ENCODE results near the gene VARS2.

The VARS2 gene

GRCh38 chr6:30940361-30940986, 26.4 kb downstream of the VARS2 start, which contains the start of gene MUCL3:
Gene MUCL3 (plus strand): TSS chr6:30940973. CDS start chr6:30941000, 27 bp downstream.
- no peak for TF ChIP-seq RBAK (tag by site-specific recombination; IDR thresholded peaks at IDR 0.05)
- no peak for TF ChIP-seq ZNF18 (tag by site-specific recombination; IDR thresholded peaks at IDR 0.05)
- TF ChIP-seq ZBTB1 (tag by site-specific recombination; IDR thresholded peaks at IDR 0.05) = no peak
- TF ChIP-seq ZNF677 (tag by site-specific recombination; IDR thresholded peaks at IDR 0.05) = no peak
- no peak for TF ChIP-seq ZBTB26 (tag by site-specific recombination; optimal IDR thresholded peaks at IDR 0.05)
- TF ChIP-seq ZNF157 (tag by site-specific recombination; IDR thresholded peaks at IDR 0.05) = no peak
- no peak for TF ChIP-seq HOXC10 (CRISPR knock-in tag; IDR thresholded peaks at IDR 0.05)
- TF ChIP-seq ZNF521 (tag by site-specific recombination; IDR thresholded peaks at IDR 0.05) = no peak
- ChIA-PET CTCF (interaction anchor here (0.6 to 2.6 kb wide), 6 partner anchors 25 to 130 kb away, joined by 3 to 12 read pairs (median 3); no protein-coding TSS in a partner anchor), POLR2A (interaction anchor here (0.5 kb wide), 1 partner anchor 84 kb away, joined by 3 read pairs; no protein-coding TSS in a partner anchor)

GRCh38 chr6:30942338-30943060, 28.5 kb downstream of the VARS2 start:
- Histone ChIP-seq H3K4me1 (ENCODE audit: control insufficient read depth, insufficient read depth, low read length) (no peaks in the 10 kb centered on the region; the same call in 1 of the 2 replicates), H3K9me3 (ENCODE audit: control insufficient read depth, insufficient read depth, low read depth, low read length) (no peaks in the 10 kb centered on the region), H3K27ac (ENCODE audit: extremely low read depth, low read depth, low read length) (no peak overlapping the region), H3K4me3 (ENCODE audit: low read depth, low read length) (no peak overlapping the region), H3K36me3 (ENCODE audit: control insufficient read depth in 2 of 2, insufficient read depth in 1 of 2, low read length in 2 of 2) (no peaks in the 10 kb centered on the region)
- ChIA-PET POLR2A (interaction anchor here (0.6 to 1.3 kb wide), 7 partner anchors 13 to 364 kb away, joined by 3 to 5 read pairs (median 4); no protein-coding TSS in a partner anchor), CTCF (interaction anchor here (0.6 to 2.6 kb wide), 40 partner anchors 9 to 399 kb away, joined by 3 to 13 read pairs (median 4); partner anchors contain the start of gene VARS2)
- TF ChIP-seq KLF8 (tag by site-specific recombination; IDR thresholded peaks at IDR 0.05) = peak; percentile 39; the same call in 1 of the 2 replicates
- TF ChIP-seq ZNF510 (tag by site-specific recombination; IDR thresholded peaks at IDR 0.05; ENCODE audit: insufficient replicate concordance) = no peak
- TF ChIP-seq ZNF398 (tag by site-specific recombination; IDR thresholded peaks at IDR 0.05) = no peak
- no peak for TF ChIP-seq ZNF302 (tag by site-specific recombination; IDR thresholded peaks at IDR 0.05; ENCODE audit: low read depth)
- TF ChIP-seq KLF1 (tag by site-specific recombination; IDR thresholded peaks at IDR 0.05) = peak; percentile 93
- peak; percentile 70 for TF ChIP-seq WT1 (tag by site-specific recombination; IDR thresholded peaks at IDR 0.05)
- TF ChIP-seq ZSCAN18 (tag by site-specific recombination; IDR thresholded peaks at IDR 0.05) = no peak
- no peak for TF ChIP-seq KLF7 (tag by site-specific recombination; IDR thresholded peaks at IDR 0.05; ENCODE audit: borderline replicate concordance)
- TF ChIP-seq ZBTB20 (tag by site-specific recombination; IDR thresholded peaks at IDR 0.05) = peak; percentile 67; the same call in 1 of the 2 replicates
- TF ChIP-seq ATF2 (tag by site-specific recombination; IDR thresholded peaks at IDR 0.05; ENCODE audit: low read depth) = no peak
- no peak for TF ChIP-seq ZNF692 (tag by site-specific recombination; IDR thresholded peaks at IDR 0.05)
- peak; percentile 64; the same call in 1 of the 2 replicates for TF ChIP-seq PATZ1 (tag by site-specific recombination; IDR thresholded peaks at IDR 0.05)
- TF ChIP-seq ZNF501 (tag by site-specific recombination; IDR thresholded peaks at IDR 0.05) = no peak

More at GRCh38 chr6:30940361-30940986, 26.4 kb downstream of the VARS2 start, which contains the start of gene MUCL3:
- Histone ChIP-seq H3K36me3 (ENCODE audit: control insufficient read depth in 2 of 2, insufficient read depth in 1 of 2, low read length in 2 of 2) (no peaks in the 10 kb centered on the region), H3K4me3 (ENCODE audit: low read depth, low read length) (no peak within 1 kb of the TSS), H3K9me3 (ENCODE audit: control insufficient read depth, insufficient read depth, low read depth, low read length) (no peaks in the 10 kb centered on the region), H3K27ac (ENCODE audit: extremely low read depth, low read depth, low read length) (no peak within 1 kb of the TSS), H3K4me1 (ENCODE audit: control insufficient read depth, insufficient read depth, low read length) (no peaks in the 10 kb centered on the region; the same call in 1 of the 2 replicates)
